GM23338 (cell line): ENCODE measurements around the gene SLC23A3. TPM values are rescaled to one million over a fixed set of nuclear protein-coding genes. Genes with fewer than 3 reads are reported as not detected.

Source experiments
- ATAC-seq: fragments of 200-7000 bp; cut with Tn5 transposase; 3 replicates; pipeline ENCODE4 v1.9.1; 2020
- DNase-seq: peaks from one replicate; pipeline ENCODE4 v3.0.0-alpha.2; 2015; ENCODE audit warnings: low spot score
- H2AFZ ChIP-seq: fragments of 200-600 bp; sonication (generic); 2 replicates; pipeline ENCODE4 v1.8.0; 2016; ENCODE audit warnings: antibody characterized with exemption, mild to moderate bottlenecking, moderate library complexity
- H3F3A ChIP-seq: fragments of 200-600 bp; sonication (generic); replicated peaks from 2 replicates; pipeline ENCODE4 v1.8.0; 2017; ENCODE audit warnings: antibody characterized with exemption, mixed run types, low read depth
- H3K27ac ChIP-seq: fragments of 200-600 bp; sonication (generic); 2 replicates; pipeline ENCODE4 v1.6.1; 2016; ENCODE audit warnings: low read depth
- H3K27me3 ChIP-seq: fragments of 200-600 bp; sonication (generic); 2 replicates; pipeline ENCODE4 v1.8.0; 2016; ENCODE audit warnings: mild to moderate bottlenecking, mixed run types, moderate library complexity; ENCODE audit not compliant: insufficient read depth
- H3K36me3 ChIP-seq: fragments of 200-600 bp; sonication (generic); 2 replicates; pipeline ENCODE4 v1.8.0; 2016; ENCODE audit warnings: mild to moderate bottlenecking; ENCODE audit not compliant: insufficient read depth
- H3K4me1 ChIP-seq: fragments of 200-600 bp; sonication (generic); 2 replicates; pipeline ENCODE4 v1.8.0; 2016; ENCODE audit warnings: mild to moderate bottlenecking, moderate library complexity; ENCODE audit not compliant: insufficient read depth
- H3K4me2 ChIP-seq: fragments of 200-600 bp; sonication (generic); 2 replicates; pipeline ENCODE4 v1.7.1; 2017; ENCODE audit warnings: mixed run types
- H3K4me3 ChIP-seq: fragments of 200-600 bp; sonication (generic); 2 replicates; pipeline ENCODE4 v1.6.1; 2016; ENCODE audit warnings: mixed run types
- H3K79me2 ChIP-seq: fragments of 200-600 bp; sonication (generic); replicated peaks from 2 replicates; pipeline ENCODE4 v1.8.0; 2017; ENCODE audit warnings: mild to moderate bottlenecking; ENCODE audit not compliant: insufficient read depth
- H3K9me2 ChIP-seq: fragments of 200-600 bp; sonication (generic); 2 replicates; pipeline ENCODE4 v1.8.0; 2017; ENCODE audit not compliant: insufficient read depth
- H4K20me1 ChIP-seq: fragments of 200-600 bp; sonication (generic); replicated peaks from 2 replicates; pipeline ENCODE4 v1.8.0; 2017; ENCODE audit warnings: mild to moderate bottlenecking; ENCODE audit not compliant: insufficient read depth
- H3K27ac Mint-ChIP-seq: 2 replicates; pipeline ENCODE4 v1.8.0; 2020; ENCODE audit warnings: inconsistent platforms, mild to moderate bottlenecking, moderate library complexity, mixed read lengths
- H3K27me3 Mint-ChIP-seq: 3 replicates; pipeline ENCODE4 v1.8.0; 2022; ENCODE audit warnings: low read depth, mild to moderate bottlenecking, moderate library complexity, mixed read lengths, inconsistent platforms; ENCODE audit not compliant: insufficient read depth, poor library complexity
- H3K36me3 Mint-ChIP-seq: 3 replicates; pipeline ENCODE4 v1.8.0; 2021; ENCODE audit warnings: low read depth, mild to moderate bottlenecking, inconsistent platforms, moderate library complexity, mixed read lengths
- H3K4me1 Mint-ChIP-seq: 3 replicates; pipeline ENCODE4 v1.8.0; 2020; ENCODE audit warnings: mild to moderate bottlenecking, inconsistent platforms, mixed read lengths
- H3K4me3 Mint-ChIP-seq: 3 replicates; pipeline ENCODE4 v1.8.0; 2021; ENCODE audit warnings: moderate library complexity, mild to moderate bottlenecking, inconsistent platforms, mixed read lengths
- H3K9me3 Mint-ChIP-seq: 3 replicates; pipeline ENCODE4 v1.8.0; 2020; ENCODE audit warnings: moderate library complexity, mild to moderate bottlenecking, inconsistent platforms, mixed read lengths
- CREB1 ChIP-seq: fragments of 250-450 bp; sonication (Bioruptor Pico); IDR thresholded peaks from 2 replicates; pipeline ENCODE4 v1.5.0; 2020; ENCODE audit warnings: low read depth, mild to moderate bottlenecking, moderate library complexity
- CTCF ChIP-seq, 2 experiments: fragments of 200-600 bp in 1 of 2; sonication (generic) in 1 of 2; conservative IDR thresholded peaks; 2 replicates each; pipeline versions ENCODE4 v1.5.1 to v1.6.1; 2016 to 2017; ENCODE audit warnings: antibody characterized with exemption in 2 of 2, low read depth in 2 of 2, mild to moderate bottlenecking in 2 of 2, moderate library complexity in 1 of 2
- ETS1 ChIP-seq: IDR thresholded peaks from 2 replicates; pipeline ENCODE4 v1.6.1; 2016; ENCODE audit warnings: antibody characterized with exemption
- EZH2phosphoT487 ChIP-seq: fragments of 200-600 bp; sonication (generic); IDR thresholded peaks from one replicate; pipeline ENCODE4 v1.8.1; 2018; ENCODE audit warnings: antibody characterized with exemption; ENCODE audit not compliant: unreplicated experiment
- POLR2AphosphoS5 ChIP-seq: IDR thresholded peaks from 2 replicates; pipeline ENCODE4 v1.6.1; 2016; ENCODE audit warnings: antibody characterized with exemption, low read depth
- REST ChIP-seq: IDR thresholded peaks from one replicate; pipeline ENCODE4 v1.6.1; 2018; ENCODE audit warnings: antibody characterized with exemption; ENCODE audit not compliant: unreplicated experiment
- ZNF114 ChIP-seq: fragments of 250-450 bp; sonication (Bioruptor Pico); IDR thresholded peaks from 2 replicates; pipeline ENCODE4 v1.5.0; 2020; ENCODE audit warnings: mild to moderate bottlenecking, moderate library complexity
- polyA plus RNA-seq: library from polyadenylated mRNA; unstranded; fragments of >200 nt; fragmentation: Nextera tagmentation; extraction: Ambion mirVana; gene quantifications from 2 replicates; pipeline ENCODE4 v1.2.1, GENCODE V29; 2016
- total RNA-seq: library from RNA; depleted of rRNA; stranded (reverse); fragments of >200 nt; shearing (Covaris generic); gene quantifications from 2 replicates; pipeline ENCODE4 v1.2.3, GENCODE V29; 2014

SLC23A3 gene
- total and polyA plus RNA-seq, 2 experiments from 2014 or later = 0.10 to 0.73 TPM

- TF ChIP-seq EZH2phosphoT487 (no peak), CREB1 (CRISPR knock-in tag) (no peak)
These were observed at the start of gene SLC23A3 (continued) for GRCh38 chr2:219169930-219170654.

GRCh38 chr2:219218732-219219701, 49.2 kb upstream of the SLC23A3 start, which contains the start of gene ABCB6:
Gene ABCB6, minus strand, starts transcription at chr2:219218958. Its CDS starts 285 bp downstream, at chr2:219218673.
- H3K27ac ChIP-seq = peak within 1 kb of the TSS; percentile 80; the same call in 1 of the 2 replicates
- peaks cover 45% of the 10 kb centered on the region for H3K36me3 Mint-ChIP-seq
- DNase-seq (peak; percentile 95), ATAC-seq (peak; percentile 73)
- H3K9me3 Mint-ChIP-seq = no peaks in the 10 kb centered on the region
- H3F3A ChIP-seq = peaks cover 9% of the 10 kb centered on the region; the same call in 1 of the 2 replicates
- no peaks in the 10 kb centered on the region for H3K79me2 ChIP-seq
- peak within 1 kb of the TSS; percentile 90 for H3K4me3 Mint-ChIP-seq
- peak; percentile 84 for TF ChIP-seq POLR2AphosphoS5
- no peak for TF ChIP-seq ZNF114 (CRISPR knock-in tag)
- TF ChIP-seq ETS1 = peak; percentile 24; the same call in 1 of the 2 replicates
- peaks cover 17% of the 10 kb centered on the region for H3K4me1 ChIP-seq
- no peaks in the 10 kb centered on the region for H3K9me2 ChIP-seq
- peak within 1 kb of the TSS; percentile 90 for H3K4me2 ChIP-seq
- no peaks in the 10 kb centered on the region; the same call in 1 of the 2 replicates for H4K20me1 ChIP-seq
- H3K27me3 Mint-ChIP-seq = peaks cover 14% of the 10 kb centered on the region
- peaks cover 21% of the 10 kb centered on the region for H3K4me1 Mint-ChIP-seq
- peak within 1 kb of the TSS; percentile 81 for H3K4me3 ChIP-seq
- no peaks in the 10 kb centered on the region for H3K27me3 ChIP-seq
- peak within 1 kb of the TSS; percentile 95 for H3K27ac Mint-ChIP-seq
- peaks cover 5% of the 10 kb centered on the region; the same call in 1 of the 2 replicates for H3K36me3 ChIP-seq
- H2AFZ ChIP-seq = peak within 1 kb of the TSS; percentile 81; the same call in 1 of the 2 replicates

- no peak for TF ChIP-seq CTCF (conservative IDR thresholded peaks at IDR 0.05; ENCODE audit: low read depth in 2 of 2)
- TF ChIP-seq REST = peak; percentile 71
- Histone ChIP-seq H3K36me3 (peaks cover 5% of the 10 kb centered on the region; the same call in 1 of the 2 replicates), H3K4me2 (peak overlapping the region; percentile 90), H3K27ac (no peak overlapping the region), H3K4me3 (peak overlapping the region; percentile 81), H4K20me1 (no peaks in the 10 kb centered on the region; the same call in 1 of the 2 replicates), H3K9me2 (no peaks in the 10 kb centered on the region), H3K4me1 (peaks cover 17% of the 10 kb centered on the region), H2AFZ (peak overlapping the region; percentile 81; the same call in 1 of the 2 replicates), H3K27me3 (no peaks in the 10 kb centered on the region), H3F3A (peaks cover 9% of the 10 kb centered on the region; the same call in 1 of the 2 replicates), H3K79me2 (no peaks in the 10 kb centered on the region)
- Mint-ChIP-seq H3K27me3 (peaks cover 15% of the 10 kb centered on the region), H3K4me1 (peaks cover 21% of the 10 kb centered on the region), H3K27ac (peak overlapping the region; percentile 95), H3K4me3 (peak overlapping the region; percentile 90), H3K9me3 (no peaks in the 10 kb centered on the region), H3K36me3 (peaks cover 42% of the 10 kb centered on the region)
- DNase-seq (peak; percentile 85), ATAC-seq (peak; percentile 81)
These were observed 48.4 kb upstream of the SLC23A3 start for GRCh38 chr2:219218217-219218731.
